ENCODE results near the gene DUSP28. TPM values are rescaled to one million over a fixed set of nuclear protein-coding genes. Genes with fewer than 3 reads are reported as not detected.
A peak's percentile ranks its signal among the peaks of the same experiment; 100 is the strongest.

DUSP28 gene
- total RNA-seq, 1 experiment from 2014 or later = 2.3 TPM

- Mint-ChIP-seq H3K4me3 (no peak overlapping the region), H3K9me3 (no peaks in the 10 kb centered on the region), H3K4me1 (no peaks in the 10 kb centered on the region), H3K27ac (no peak overlapping the region), H3K36me3 (0 out of 2 replicates have a peak, but pooled peaks cover 2% of the 10 kb centered on the region), H3K27me3 (ENCODE audit: low read depth) (no peaks in the 10 kb centered on the region)
- ChIA-PET POLR2A (no interaction called here), CTCF (interaction anchor here (0.6 to 1.1 kb wide), 4 partner anchors 9 to 112 kb away, joined by 3 read pairs; no protein-coding TSS in a partner anchor)
- DNase-seq (ENCODE audit: low spot score) = peak; percentile 80
- peak; percentile 92 for ATAC-seq
- TF ChIP-seq TP53 (CRISPR knock-in tag; IDR thresholded peaks at IDR 0.05) (no peak), CTCF (IDR thresholded peaks at IDR 0.05) (0 out of 2 replicates have a peak, but pooled peaks have one; percentile 16), TEAD1 (CRISPR knock-in tag; IDR thresholded peaks at IDR 0.05) (no peak)
These were observed 35.4 kb downstream of the DUSP28 start for GRCh38 chr2:240595381-240596079.

- no peak for ATAC-seq
- Mint-ChIP-seq H3K4me3 (no peak overlapping the region), H3K9me3 (no peaks in the 10 kb centered on the region), H3K36me3 (0 out of 2 replicates have a peak, but pooled peaks cover 2% of the 10 kb centered on the region), H3K27me3 (ENCODE audit: low read depth) (no peaks in the 10 kb centered on the region), H3K4me1 (no peaks in the 10 kb centered on the region), H3K27ac (no peak overlapping the region)
- ChIA-PET POLR2A (no interaction called here), CTCF (interaction anchor here (0.6 to 1.1 kb wide), 3 partner anchors 8 to 112 kb away, joined by 3 read pairs; no protein-coding TSS in a partner anchor)
- peak; percentile 8 for DNase-seq (ENCODE audit: low spot score)
- TF ChIP-seq, protein P1, sequence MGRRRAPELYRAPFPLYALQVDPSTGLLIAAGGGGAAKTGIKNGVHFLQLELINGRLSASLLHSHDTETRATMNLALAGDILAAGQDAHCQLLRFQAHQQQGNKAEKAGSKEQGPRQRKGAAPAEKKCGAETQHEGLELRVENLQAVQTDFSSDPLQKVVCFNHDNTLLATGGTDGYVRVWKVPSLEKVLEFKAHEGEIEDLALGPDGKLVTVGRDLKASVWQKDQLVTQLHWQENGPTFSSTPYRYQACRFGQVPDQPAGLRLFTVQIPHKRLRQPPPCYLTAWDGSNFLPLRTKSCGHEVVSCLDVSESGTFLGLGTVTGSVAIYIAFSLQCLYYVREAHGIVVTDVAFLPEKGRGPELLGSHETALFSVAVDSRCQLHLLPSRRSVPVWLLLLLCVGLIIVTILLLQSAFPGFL (CRISPR knock-in tag; IDR thresholded peaks at IDR 0.05; ENCODE audit: borderline replicate concordance) = no peak
- TF ChIP-seq TP53 (CRISPR knock-in tag; IDR thresholded peaks at IDR 0.05) (no peak), FOXP1 (CRISPR knock-in tag; IDR thresholded peaks at IDR 0.05; ENCODE audit: borderline replicate concordance) (no peak), KAT7 (CRISPR knock-in tag; IDR thresholded peaks at IDR 0.05; ENCODE audit: borderline replicate concordance) (no peak), CTCF (IDR thresholded peaks at IDR 0.05) (no peak), NFYB (CRISPR knock-in tag; conservative IDR thresholded peaks at IDR 0.05; ENCODE audit: low read depth) (no peak), EMX1 (CRISPR knock-in tag; IDR thresholded peaks at IDR 0.05) (no peak), STAT6 (CRISPR knock-in tag; conservative IDR thresholded peaks at IDR 0.05; ENCODE audit: low read depth) (no peak), ZNF396 (CRISPR knock-in tag; IDR thresholded peaks at IDR 0.05; ENCODE audit: borderline replicate concordance) (no peak), GTF2I (CRISPR knock-in tag; conservative IDR thresholded peaks at IDR 0.05) (no peak), ELF4 (CRISPR knock-in tag; IDR thresholded peaks at IDR 0.05; ENCODE audit: low read depth) (no peak), GABPB1 (CRISPR knock-in tag; IDR thresholded peaks at IDR 0.05) (no peak), USF2 (CRISPR knock-in tag; IDR thresholded peaks at IDR 0.05) (no peak), E2F4 (CRISPR knock-in tag; IDR thresholded peaks at IDR 0.05; ENCODE audit: borderline replicate concordance, low read depth) (no peak)
- TF ChIP-seq, protein P2, sequence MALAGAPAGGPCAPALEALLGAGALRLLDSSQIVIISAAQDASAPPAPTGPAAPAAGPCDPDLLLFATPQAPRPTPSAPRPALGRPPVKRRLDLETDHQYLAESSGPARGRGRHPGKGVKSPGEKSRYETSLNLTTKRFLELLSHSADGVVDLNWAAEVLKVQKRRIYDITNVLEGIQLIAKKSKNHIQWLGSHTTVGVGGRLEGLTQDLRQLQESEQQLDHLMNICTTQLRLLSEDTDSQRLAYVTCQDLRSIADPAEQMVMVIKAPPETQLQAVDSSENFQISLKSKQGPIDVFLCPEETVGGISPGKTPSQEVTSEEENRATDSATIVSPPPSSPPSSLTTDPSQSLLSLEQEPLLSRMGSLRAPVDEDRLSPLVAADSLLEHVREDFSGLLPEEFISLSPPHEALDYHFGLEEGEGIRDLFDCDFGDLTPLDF (CRISPR knock-in tag; IDR thresholded peaks at IDR 0.05) = no peak
- TF ChIP-seq, protein P3, sequence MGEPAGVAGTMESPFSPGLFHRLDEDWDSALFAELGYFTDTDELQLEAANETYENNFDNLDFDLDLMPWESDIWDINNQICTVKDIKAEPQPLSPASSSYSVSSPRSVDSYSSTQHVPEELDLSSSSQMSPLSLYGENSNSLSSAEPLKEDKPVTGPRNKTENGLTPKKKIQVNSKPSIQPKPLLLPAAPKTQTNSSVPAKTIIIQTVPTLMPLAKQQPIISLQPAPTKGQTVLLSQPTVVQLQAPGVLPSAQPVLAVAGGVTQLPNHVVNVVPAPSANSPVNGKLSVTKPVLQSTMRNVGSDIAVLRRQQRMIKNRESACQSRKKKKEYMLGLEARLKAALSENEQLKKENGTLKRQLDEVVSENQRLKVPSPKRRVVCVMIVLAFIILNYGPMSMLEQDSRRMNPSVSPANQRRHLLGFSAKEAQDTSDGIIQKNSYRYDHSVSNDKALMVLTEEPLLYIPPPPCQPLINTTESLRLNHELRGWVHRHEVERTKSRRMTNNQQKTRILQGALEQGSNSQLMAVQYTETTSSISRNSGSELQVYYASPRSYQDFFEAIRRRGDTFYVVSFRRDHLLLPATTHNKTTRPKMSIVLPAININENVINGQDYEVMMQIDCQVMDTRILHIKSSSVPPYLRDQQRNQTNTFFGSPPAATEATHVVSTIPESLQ (CRISPR knock-in tag; IDR thresholded peaks at IDR 0.05) = no peak
- TF ChIP-seq, protein P4, sequence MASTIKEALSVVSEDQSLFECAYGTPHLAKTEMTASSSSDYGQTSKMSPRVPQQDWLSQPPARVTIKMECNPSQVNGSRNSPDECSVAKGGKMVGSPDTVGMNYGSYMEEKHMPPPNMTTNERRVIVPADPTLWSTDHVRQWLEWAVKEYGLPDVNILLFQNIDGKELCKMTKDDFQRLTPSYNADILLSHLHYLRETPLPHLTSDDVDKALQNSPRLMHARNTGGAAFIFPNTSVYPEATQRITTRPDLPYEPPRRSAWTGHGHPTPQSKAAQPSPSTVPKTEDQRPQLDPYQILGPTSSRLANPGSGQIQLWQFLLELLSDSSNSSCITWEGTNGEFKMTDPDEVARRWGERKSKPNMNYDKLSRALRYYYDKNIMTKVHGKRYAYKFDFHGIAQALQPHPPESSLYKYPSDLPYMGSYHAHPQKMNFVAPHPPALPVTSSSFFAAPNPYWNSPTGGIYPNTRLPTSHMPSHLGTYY (CRISPR knock-in tag; IDR thresholded peaks at IDR 0.05) = no peak
These were observed 35.9 kb downstream of the DUSP28 start for GRCh38 chr2:240596080-240596460.

Measured in WTC11 (cell line).